Dedifferentiated amniotic fluid mesenchymal stem cell (primary cell): ENCODE results near the gene TRIM38.
"Not testable (repeated sequence)": the region's sequence is repeated elsewhere in the genome, so short reads cannot be mapped to it uniquely, and the experiment has no call there.

Experiments used
- DNase-seq: peaks from one replicate; pipeline ENCODE4 v3.0.0-alpha.2; 2016; ENCODE audit errors: extremely low spot score

The TRIM38 gene, protein sequence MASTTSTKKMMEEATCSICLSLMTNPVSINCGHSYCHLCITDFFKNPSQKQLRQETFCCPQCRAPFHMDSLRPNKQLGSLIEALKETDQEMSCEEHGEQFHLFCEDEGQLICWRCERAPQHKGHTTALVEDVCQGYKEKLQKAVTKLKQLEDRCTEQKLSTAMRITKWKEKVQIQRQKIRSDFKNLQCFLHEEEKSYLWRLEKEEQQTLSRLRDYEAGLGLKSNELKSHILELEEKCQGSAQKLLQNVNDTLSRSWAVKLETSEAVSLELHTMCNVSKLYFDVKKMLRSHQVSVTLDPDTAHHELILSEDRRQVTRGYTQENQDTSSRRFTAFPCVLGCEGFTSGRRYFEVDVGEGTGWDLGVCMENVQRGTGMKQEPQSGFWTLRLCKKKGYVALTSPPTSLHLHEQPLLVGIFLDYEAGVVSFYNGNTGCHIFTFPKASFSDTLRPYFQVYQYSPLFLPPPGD

DNA sequence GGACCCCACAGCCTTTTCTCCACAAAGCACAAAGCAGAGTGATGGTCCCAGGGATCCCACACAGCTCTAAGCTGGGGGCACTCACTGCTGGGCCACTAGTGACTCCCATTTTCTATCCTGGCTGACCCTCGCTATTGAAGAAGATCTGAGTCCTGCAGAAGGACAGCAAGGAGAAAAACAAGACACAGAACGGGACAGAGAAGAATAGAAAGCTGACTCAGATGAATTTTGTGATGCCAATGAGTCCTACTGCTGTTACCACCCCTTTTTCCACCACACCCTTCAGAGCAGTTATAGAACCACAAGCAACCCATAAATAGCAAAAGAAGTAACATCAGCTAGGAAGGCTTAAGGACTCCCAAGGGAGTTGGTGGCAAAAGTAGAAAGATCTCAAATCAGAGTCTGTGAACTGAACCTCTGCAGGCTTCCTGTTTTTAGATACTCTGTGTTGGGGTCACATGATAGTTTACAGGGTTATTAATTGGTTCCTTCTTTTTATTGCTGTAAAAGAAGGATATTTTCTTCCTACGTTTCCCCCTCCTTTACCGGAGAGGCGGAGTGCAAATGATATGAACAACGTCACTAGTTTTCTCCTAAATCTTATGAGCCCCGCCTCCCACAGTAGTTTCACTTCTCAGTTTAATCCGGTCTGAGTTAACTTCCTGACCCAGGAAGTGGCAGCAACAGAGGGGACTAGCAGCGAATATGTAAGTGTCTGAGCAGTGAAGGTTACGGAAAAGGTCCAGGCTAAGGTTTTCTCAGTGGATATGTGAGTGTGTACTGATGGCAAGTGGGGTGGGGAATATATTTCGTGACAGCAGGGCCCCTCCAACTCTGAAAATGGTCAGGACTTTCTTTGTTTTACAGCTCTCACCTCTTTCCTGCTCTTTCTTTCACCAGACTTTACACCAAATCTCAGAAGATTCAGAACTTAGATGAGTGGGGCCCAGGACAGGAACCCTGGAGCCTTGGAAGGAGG is at the start of gene TRIM38:
Gene TRIM38 (plus strand): TSS at position 654 of the 979 bp plus-strand sequence. CDS start 3,721 bp downstream, outside the sequence.
- peak; percentile 91 for DNase-seq

DNA sequence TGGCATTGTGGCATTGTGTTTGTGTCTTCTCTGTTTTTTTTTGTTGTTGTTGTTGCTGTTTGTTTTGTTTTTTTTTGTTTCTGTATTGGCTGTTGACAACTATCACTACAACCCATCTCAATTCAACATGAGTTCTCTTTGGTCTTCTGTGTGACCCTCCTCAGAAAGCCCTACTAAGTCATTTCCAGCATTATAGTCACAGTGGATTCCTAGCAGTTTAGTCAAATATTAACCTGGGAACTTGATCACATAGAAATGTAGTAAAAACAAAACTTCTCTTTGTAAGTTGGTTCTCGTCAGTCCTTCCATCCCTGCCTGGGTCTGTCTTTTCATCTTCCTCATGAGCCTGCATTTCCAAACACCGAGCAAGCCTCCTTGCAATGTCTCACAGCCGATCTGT is 48.9 kb upstream of the TRIM38 start:
- DNase-seq: no peak

DNA sequence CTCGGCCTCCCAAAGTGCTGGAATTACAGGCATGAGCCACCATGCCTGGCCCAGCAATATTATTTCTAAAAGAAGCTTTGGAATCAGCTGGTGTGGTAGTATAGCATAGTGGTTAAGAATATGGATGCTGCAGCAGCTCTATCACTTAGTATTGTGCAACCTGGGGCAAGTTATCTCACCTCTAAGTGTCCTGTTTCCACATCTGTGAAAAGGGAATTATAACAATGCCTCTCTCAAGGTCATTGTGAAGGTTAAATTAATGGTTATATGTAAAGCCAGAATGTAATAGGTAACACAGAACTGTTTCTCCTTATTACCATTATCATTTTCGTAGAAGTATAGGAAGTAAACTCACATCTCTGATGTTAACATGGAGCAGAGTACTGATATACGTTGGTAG is 46.3 kb upstream of the TRIM38 start:
- DNase-seq: no peak

DNA sequence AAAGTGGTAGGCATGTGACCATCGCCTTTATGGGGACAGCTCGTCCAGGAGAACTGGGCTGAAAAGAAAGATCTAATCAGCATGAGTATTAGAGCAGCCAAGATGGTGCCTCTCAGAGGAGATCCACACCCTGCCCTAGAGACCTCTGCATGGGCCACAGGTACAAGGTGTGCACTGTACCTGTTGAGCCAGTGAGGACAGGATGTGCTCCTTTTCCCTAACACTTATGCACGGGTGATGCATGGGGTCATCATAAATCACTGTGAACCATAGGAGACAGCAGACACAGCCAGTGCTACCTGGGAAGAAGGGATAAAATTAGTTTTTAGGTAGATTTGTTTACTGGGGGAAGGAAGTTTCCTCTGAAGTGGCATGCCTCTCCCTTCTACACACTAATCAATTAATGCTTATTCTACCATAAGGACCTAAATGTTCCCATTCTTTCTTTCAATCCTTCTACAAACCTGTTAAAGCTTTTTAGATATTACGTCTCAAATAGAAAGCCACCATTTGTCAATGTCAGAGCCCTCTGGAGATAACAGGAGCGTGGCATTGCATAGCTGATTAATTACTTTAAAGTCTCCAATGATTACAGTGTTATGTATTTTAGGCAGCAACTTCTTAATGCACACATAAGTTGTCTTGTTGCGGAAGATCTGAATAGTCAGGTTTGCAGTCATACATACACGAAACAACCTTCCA is 45.7 kb upstream of the TRIM38 start:
- no peak for DNase-seq

DNA sequence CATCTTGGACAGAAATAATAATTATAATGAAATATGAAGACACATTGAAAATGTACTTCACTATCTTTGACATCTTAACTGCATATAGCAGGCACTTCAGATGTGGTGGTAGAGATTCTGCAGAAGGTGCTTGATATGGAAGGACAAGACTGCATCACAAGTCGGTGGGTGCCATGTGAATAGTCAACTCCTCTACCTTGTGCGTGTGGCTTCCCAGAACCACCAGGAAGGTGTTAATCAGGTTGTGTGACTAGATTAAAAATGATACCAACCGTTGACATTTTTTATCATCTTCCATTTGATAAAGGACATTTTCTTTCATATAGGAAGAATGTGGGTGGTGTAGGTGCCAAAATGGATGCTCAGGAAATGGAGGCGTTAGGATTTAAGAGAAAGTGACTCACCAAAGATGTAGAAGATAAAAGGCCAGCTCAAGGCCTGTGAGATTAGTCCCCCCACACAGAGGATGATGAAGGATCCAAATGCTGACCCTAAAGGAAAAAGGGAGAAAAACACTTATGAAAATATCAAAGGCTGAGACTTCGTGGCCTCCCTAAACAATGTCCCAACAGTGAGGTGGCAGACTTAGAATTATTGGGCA is 44.4 kb upstream of the TRIM38 start:
- DNase-seq: no peak

DNA sequence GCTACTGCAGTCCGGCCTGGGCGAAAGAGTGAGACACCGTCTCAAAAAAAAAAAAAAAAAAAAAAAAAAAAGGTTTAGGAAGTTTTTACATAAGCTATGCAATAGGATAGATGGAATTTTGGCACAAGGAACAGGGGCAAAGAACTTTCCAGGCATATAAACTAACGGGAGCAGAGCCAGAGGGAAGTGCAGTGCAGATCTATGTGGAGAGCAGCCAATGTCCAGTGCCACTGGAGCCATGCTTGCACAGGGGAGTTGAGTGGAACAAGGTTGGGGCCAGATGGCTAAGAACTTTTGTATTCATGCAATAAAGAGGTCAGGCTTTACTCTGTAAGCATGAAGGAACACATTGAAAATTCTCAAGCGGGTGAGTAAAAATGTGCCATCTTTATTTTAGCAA is 42.9 kb upstream of the TRIM38 start:
- DNase-seq: no peak

DNA sequence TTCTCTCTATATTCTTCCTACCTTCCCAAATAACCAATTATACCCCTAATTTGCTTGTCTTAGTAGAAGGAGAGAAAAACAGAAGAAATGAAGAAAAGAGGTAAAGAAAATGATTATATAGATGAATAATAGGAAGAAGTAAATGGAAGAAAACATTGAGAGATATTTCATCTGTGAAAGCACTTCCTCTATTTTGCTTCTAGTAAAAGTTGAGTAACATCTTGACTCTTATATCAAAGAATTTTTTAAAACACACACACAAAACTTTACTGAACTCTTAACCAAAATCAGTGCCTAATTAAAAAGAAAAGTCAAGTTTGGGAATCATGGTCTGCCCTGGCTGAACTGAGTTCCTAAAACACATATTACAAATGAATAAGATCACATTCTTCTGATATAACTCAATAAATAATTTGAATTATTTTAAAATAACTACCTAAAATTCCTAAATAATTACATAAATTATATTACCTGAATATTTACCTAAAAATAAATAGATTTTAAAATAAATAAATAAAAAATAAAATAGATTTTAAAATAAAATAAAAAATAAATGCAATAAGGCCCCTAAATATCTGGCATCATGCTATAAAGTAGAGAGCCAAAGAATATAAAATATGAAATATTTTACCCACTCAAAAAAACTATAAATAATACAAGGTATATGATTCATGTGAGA is 40.9 kb upstream of the TRIM38 start:
- no peak for DNase-seq

DNA sequence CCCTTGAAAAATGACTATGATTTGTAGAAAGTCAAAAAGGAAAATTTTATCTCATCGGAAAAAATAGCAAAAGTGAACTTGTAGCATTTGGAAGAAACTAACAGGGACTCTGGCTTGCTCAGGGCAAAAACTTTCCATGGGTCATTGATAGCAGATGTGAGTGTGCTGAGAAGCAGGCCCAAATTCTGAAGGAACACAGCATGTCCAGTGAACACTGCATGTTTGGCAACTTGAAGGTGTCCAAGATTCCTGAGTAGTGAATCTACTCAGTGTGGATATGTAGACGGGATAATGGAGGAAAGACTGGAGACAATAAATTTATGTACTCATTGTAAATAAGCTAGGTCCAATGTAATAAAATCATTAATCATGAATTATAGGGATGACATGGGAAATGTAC is 40.3 kb upstream of the TRIM38 start:
- DNase-seq: peak; percentile 47

DNA sequence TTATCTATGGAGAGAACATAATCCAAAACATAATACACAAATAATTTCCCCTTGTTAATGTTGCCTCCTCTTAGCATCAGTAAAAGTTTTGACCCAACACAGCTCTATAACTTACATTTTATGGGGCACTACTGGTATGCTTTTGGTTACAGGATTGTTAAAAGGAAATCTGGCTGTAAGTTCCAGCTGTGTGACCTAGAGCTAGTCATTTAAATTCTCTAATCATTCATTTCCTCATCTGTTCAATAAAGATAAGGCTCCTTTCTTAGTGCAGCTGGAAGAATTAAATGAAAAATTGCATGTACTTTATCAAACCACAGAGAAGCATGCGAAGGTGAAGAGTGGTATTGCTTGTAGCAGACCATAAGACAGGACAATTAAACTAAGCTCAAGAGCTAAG is 36.7 kb upstream of the TRIM38 start:
- DNase-seq: no peak

DNA sequence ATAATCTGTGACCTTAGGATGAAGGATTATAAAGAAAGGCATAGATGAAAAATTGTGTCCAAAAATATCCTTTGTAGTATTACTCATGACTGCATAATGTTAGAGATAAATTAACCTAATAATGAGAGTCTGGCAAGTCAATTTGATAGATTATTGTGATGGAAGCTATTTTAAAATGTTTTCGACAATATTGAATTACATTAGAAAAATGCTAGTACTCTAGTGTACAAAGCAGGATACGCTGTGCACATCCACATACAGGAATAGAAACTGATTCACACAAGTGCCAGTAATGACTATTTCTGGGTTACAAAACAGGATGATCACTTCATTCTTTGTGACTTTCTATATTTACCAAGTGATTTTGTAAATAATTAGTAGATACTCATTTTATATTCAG is 35.4 kb upstream of the TRIM38 start:
- DNase-seq: no peak

DNA sequence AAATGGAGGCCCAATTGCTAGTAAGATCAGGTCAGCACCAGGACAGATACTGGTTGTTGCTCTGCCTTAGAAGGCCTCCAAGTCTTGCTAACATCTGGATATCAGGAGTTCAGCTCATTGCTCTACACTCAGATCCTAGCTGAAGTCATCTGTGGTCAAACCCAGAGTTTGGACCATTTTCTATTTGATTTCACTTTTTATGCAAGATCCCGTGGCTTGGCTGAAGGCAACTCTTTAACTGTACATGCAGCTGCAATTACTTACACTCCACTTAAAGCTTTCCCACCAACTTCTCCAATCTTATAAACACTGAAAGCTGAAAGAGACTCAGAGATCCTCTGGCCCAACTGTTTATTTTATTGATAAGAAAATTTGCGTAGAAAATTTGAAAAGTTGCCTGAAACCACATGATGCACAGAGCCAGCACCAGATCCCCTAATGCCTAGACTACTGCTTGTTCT is 34.8 kb upstream of the TRIM38 start:
- DNase-seq: no peak

DNA sequence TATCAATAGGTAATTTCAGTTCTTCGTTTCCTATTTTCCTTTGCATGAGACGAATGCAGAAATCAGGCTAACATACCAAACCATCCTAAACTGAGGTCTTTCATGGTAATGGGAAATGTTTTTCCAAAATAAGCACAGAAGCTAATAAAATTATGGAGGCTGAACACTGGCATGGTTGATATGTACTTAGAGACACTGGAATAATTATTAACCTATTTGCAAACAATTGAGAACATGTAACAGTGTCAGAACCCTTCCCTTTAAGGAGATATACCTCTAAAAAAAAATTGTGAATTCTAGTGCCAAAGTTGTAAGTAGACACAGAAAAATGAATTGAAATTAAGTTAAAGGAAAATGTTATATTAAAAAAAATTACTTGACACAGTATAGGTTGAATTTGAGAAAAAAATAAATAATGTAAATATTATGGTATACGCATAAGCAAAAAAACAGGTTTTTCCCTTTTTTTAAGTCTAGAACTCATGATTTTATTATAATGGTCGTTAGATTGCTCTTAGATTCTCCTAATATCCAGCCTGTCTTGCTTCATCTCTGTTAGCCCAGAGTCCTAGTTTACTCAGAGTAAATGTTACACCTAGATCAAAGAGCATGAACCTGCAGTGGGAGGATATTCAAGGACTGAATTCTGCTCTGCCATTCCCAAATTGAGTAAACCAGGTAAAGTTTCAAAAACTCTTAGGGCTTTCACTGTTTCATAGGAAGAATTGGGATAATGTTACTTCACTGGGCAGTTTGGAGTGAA is 33.9 kb upstream of the TRIM38 start:
- DNase-seq: no peak

DNA sequence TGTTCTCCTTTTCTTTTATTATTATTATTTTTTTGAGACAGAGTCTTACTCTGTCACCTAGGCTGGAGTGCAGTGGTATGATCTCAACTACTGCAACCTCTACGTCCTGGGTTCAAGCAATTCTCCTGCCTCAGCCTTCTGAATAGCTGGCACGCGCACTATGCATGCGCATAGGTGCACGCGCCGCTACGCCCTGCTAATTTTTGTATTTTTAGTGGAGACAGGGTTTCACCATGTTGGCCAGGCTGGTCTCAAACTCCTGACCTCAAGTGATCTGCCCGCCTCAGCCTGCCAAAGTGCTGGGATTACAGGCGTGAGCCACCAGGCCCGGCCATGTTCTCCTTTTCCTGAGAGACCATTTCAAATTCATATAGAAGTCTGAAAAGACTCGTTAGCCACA is 32.8 kb upstream of the TRIM38 start:
- not testable (repeated sequence) for DNase-seq

DNA sequence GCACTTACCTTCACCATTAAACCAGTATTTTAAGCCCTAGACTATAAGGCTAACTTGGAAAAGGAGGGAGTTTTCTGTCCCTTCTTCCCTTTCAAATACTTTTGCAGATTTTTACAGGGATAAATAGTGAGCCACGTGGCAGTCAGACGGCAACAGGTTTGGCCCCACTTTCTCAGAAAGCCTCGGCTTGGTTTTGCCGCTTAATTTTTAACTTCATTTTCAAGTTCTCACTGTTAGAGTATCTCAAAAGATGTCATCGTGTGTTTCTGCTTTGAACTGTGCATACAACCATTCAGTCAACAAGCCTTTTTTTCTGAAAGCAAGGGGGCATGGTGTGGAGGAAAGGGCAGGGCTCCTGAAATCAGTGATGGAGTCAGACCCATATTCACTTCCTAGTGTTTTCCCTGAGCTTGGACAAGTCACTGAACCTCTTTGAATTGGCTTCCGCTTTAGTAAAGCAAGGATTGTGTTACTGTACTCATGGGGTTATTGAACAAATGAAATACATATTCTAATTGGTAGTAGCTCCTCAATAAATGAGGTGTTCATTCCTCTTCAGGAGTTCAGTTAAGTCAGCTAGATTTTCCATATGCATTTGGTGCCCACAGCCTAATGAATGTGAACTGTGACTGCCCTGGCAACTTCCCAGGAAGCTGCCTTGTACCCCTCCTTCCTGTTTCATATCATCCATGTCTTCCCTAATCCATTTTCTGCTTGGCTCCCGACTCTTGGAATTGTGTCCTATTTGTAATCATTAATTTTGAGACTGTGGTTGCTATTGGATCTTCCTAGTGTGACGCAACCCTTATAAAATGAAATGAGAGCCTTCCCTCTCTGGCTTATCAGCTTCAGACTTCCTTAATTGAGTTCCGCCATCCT is 31.8 kb upstream of the TRIM38 start, which contains the start of gene SLC17A2:
Gene SLC17A2 (minus strand): TSS at position 160 of the 879 bp plus-strand sequence. CDS start 4,895 bp downstream, outside the sequence.
- DNase-seq: no peak

DNA sequence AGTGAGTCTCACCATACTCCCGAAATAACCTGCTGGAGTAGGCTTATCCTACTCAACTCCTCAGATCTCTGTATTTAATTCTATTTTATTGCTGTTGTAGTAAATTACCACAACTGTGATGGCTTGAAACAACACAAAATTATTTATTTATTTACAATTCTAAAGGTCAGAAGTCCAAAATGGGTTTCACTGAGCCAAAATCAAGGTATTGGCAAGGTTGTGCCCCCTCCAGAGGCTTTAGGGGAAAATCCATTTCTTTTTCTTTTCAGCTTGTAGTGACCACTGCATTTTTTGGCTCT is 31.2 kb upstream of the TRIM38 start:
- DNase-seq: no peak

DNA sequence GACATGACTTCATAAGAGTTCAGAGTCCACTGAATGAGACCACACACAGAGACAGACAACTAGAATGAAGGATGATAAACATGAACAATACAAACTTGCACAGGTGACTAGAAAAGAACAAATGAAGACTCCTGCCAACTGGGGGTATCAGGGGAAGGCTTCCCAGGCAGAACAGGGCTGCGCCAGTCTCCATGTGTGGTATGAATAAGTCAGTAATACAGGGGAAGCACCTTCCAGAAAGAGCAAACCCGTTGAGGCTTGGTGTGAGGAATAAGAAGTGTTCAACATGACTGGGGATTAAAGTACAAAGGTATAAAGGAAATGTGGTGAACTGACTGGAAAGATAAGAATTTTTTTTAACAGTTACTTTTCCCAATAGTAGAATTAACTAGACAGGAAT is 28.4 kb upstream of the TRIM38 start:
- DNase-seq: no peak

DNA sequence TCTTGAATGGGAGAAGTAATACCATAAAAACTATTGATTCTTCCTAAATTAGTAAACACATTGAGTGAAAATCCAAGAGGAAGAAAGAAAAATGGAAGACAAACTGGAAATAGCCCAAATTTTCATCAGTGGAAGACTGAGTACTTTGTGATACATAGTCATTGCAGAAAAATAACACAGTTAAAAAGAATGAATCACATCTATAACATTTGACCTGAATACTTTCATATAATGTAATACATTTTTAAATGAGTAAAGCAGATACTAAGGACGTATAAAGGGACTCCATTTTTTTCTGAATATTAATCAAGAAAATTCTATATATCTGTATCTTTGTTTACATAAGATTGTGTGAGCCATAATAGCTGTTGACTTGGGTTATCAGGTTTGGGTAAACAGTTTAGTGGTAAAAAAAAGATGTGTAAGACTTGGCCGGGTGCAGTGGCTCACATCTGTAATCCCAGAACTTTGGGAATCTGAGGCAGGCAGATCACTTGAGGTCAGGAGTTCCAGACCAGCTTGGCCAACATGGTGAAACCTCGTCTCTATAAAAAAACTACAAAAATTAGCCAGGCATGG is 27.8 kb upstream of the TRIM38 start:
- no peak for DNase-seq

DNA sequence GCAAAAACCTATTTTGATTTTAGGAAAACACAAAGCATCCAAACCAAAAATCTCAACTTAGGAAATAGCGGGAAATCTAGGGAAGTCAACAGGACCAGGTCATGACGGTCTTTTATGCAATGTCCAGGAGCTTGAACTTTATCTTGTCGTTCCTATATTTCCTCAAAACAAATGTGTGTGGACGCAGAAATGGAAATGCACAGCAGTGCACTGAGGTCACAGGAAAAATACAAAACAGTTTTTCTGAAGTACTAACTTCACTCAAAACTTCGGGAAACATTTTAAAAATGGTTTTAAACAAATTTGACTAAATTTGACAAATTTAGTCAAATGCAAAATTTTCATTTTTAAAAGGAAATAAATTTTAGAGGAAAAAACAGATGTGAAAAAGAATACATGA is 26.6 kb upstream of the TRIM38 start:
- DNase-seq: no peak

DNA sequence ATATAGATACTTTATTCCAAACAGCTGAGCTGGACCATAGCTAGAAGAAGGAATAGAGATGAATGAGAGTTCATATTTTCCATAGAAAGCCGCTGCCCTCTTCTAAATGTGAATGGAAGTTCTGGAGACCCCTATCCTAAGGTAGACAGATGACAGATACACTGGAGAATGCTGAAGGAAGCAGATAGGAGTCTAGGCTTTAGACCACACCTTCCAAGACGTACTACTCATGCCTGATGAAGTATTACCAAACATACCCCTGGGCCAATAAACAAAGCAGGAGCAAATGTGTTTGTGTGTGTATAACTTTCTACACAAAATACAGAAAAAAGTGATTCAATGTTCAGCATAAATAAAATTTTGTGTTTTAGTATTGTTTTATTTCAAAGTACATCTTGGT is 23.0 kb upstream of the TRIM38 start:
- no peak for DNase-seq
